H54 (cell line): ENCODE results near the gene RAPGEF2.
"Not testable (repeated sequence)": the region's sequence is repeated elsewhere in the genome, so short reads cannot be mapped to it uniquely, and the experiment has no call there.

ENCODE experiments used
- DNase-seq: peaks from one replicate; pipeline ENCODE4 v3.0.0; 2011; ENCODE audit warnings: low spot score, mixed read lengths; ENCODE audit not compliant: insufficient read length
- FAIRE-seq: peaks from 3 replicates; lab custom pipeline; 2011; peaks lifted over from hg19 to GRCh38; lab: Jason Lieb, UNC
- POLR2A ChIP-seq: IDR thresholded peaks from 2 replicates; pipeline ENCODE4 v1.6.1; 2011; ENCODE audit warnings: low read depth, mild to moderate bottlenecking, low read length

RAPGEF2 gene

GRCh38 chr4:159360549-159360948 lies 257.7 kb downstream of the RAPGEF2 start:
- FAIRE-seq (no peak), DNase-seq (no peak)
- TF ChIP-seq POLR2A, result no peak

GRCh38 chr4:159363361-159363760 lies 260.5 kb downstream of the RAPGEF2 start:
- DNase-seq (no peak), FAIRE-seq (no peak)
- TF ChIP-seq POLR2A, result no peak

- DNase-seq, result no peak
- peak; percentile 28; the same call in 1 of the 2 replicates for TF ChIP-seq POLR2A
- FAIRE-seq, result no peak
Observed at GRCh38 chr4:159366966-159367780, 264.3 kb downstream of the RAPGEF2 start.

- FAIRE-seq (no peak), DNase-seq (no peak)
- no peak for TF ChIP-seq POLR2A
Observed at GRCh38 chr4:159367781-159368080, 264.9 kb downstream of the RAPGEF2 start.

GRCh38 chr4:159368320-159368719 lies 265.4 kb downstream of the RAPGEF2 start:
- DNase-seq, result peak; percentile 21
- FAIRE-seq, result no peak
- no peak for TF ChIP-seq POLR2A

GRCh38 chr4:159369256-159369655 lies 266.4 kb downstream of the RAPGEF2 start:
- DNase-seq (no peak), FAIRE-seq (no peak)
- no peak for TF ChIP-seq POLR2A

- DNase-seq (no peak), FAIRE-seq (no peak)
- TF ChIP-seq POLR2A, result no peak
Observed at GRCh38 chr4:159370286-159370685, 267.4 kb downstream of the RAPGEF2 start.

- no peak for TF ChIP-seq POLR2A
- FAIRE-seq (no peak), DNase-seq (no peak)
Observed at GRCh38 chr4:159374749-159375530, 272.1 kb downstream of the RAPGEF2 start.

- no peak for FAIRE-seq
- TF ChIP-seq POLR2A, result no peak
Observed at GRCh38 chr4:159376289-159376688, 273.4 kb downstream of the RAPGEF2 start.

GRCh38 chr4:159378056-159378616 lies 275.3 kb downstream of the RAPGEF2 start:
- TF ChIP-seq POLR2A, result no peak
- FAIRE-seq, result no peak
- DNase-seq, result no peak

More at GRCh38 chr4:159376289-159376688, 273.4 kb downstream of the RAPGEF2 start:
- no peak for DNase-seq

GRCh38 chr4:159379064-159379463 lies 276.2 kb downstream of the RAPGEF2 start:
- DNase-seq, FAIRE-seq: not testable (repeated sequence)

GRCh38 chr4:159379836-159380235 lies 277.0 kb downstream of the RAPGEF2 start:
- DNase-seq, result no peak
- FAIRE-seq, result no peak
- TF ChIP-seq POLR2A, result no peak

- DNase-seq (no peak), FAIRE-seq (no peak)
- no peak for TF ChIP-seq POLR2A
Observed at GRCh38 chr4:159382856-159383561, 280.1 kb downstream of the RAPGEF2 start.

- TF ChIP-seq POLR2A, result no peak
- no peak for FAIRE-seq
- no peak for DNase-seq
Observed at GRCh38 chr4:159383562-159383931, 280.7 kb downstream of the RAPGEF2 start.
